ENCODE measurements around the gene NR2E1.

- TF ChIP-seq PBX3 (CRISPR knock-in tag; IDR thresholded peaks at IDR 0.05) (no peak), MEIS1 (CRISPR knock-in tag; IDR thresholded peaks at IDR 0.05; ENCODE audit: borderline replicate concordance) (no peak), SP3 (tag by site-specific recombination; IDR thresholded peaks at IDR 0.05) (no peak), TCF7L2 (IDR thresholded peaks at IDR 0.05; ENCODE audit: borderline replicate concordance, low read depth, low read length) (no peak), CTCF (tag by site-specific recombination; IDR thresholded peaks at IDR 0.05) (no peak), ZBTB44 (tag by site-specific recombination; IDR thresholded peaks at IDR 0.05) (no peak), ZNF658 (tag by site-specific recombination; IDR thresholded peaks at IDR 0.05) (no peak), ZNF558 (tag by site-specific recombination; IDR thresholded peaks at IDR 0.05) (no peak), ZBTB21 (tag by site-specific recombination; IDR thresholded peaks at IDR 0.05) (no peak), ZBTB7A (tag by site-specific recombination; IDR thresholded peaks at IDR 0.05; ENCODE audit: low read depth) (no peak)
Observed at GRCh38 chr6:108156938-108157233, 8.9 kb upstream of the NR2E1 start.

Measured in HEK293 (cell line).